ENCODE measurements around the gene UGGT1.
A peak's percentile ranks its signal among the peaks of the same experiment; 100 is the strongest.

UGGT1 gene

DNA sequence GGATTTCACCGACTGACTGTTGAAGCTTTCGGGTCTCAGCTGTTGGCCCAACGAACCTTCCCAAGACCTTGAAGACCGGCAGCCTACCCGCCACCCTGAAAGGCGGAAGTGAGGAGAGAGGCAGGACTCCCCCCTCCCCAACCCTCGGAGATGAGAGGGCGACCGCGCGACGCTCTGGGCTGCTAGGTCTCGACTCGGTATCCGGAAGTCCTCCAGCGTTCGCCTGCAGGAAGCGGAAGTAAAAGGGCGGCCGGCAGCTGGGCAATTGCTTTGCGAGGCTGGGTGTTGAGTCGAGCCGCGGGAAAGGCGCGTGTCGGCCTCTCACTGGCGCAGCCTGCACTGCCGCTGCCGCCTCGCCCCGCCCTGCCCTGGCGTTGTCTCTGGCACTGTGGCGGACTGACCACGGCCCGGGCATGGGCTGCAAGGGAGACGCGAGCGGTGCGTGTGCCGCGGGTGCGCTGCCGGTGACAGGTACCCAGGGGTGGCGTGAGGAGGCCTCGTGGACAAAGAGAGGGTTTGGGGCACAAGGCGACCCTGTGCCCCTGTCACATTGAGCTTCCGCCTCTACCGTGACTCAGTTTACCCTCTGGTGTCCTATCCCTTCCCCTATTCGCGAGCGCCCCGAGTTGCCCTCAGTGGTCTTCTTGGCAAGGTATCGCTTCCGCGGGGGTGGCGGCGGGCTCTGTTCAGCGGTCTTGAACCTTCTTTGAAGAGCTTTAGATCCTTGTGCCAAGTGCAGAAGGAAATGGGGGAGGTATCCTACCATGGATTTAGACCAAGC, at the start of gene UGGT1:
UGGT1 (plus strand) TSS at position 256 of the 781 bp plus-strand sequence; CDS start at position 414, 158 bp downstream.
- peak; percentile 94 to 98 for DNase-seq

GRCh38 chr2:128041561-128041960, 49.4 kb upstream of the UGGT1 start:
- DNase-seq, result no peak

DNA sequence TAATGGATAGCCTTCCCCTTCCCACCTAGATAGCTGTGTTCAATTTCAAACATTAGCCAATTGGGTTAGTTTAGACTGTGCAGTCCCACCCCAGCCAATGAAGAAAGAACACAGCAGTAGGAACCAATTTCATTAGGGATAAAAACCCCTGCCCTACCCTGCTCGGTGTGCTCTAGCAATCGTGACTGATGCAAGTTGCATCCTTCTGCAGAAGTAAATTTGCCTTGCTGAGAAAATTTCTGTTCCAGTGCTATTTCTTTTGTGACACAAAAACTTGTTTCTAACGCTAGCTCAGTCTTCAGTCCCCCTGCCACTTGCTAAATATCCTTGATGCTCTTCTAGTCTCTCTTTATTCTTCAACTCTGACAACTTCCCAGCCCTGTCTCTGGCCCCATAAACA, 48.0 kb upstream of the UGGT1 start:
- no peak for DNase-seq

- no peak for DNase-seq
Measured at GRCh38 chr2:128053331-128053730, 37.7 kb upstream of the UGGT1 start.

GRCh38 chr2:128054104-128054885, 36.7 kb upstream of the UGGT1 start:
- no peak for DNase-seq

DNA sequence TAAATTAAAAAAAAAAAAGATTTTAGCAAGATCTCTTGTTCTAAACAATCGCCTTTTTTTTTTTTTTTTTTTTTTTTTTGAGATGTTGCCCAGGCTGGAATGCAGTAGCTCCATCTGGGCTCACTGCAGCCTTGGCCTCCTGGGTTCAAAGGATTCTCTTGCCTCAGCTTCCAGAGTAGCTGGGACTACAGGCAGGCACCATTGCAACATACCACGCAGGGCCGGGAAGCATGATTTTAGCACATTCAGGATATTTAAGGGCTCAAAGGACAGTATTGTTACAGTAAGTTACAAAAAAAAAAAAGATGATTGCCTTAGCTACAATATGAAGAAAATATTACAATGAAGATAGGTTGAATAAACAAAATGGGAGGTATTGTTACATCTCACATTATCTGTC, 33.7 kb upstream of the UGGT1 start:
- no peak for DNase-seq

DNA sequence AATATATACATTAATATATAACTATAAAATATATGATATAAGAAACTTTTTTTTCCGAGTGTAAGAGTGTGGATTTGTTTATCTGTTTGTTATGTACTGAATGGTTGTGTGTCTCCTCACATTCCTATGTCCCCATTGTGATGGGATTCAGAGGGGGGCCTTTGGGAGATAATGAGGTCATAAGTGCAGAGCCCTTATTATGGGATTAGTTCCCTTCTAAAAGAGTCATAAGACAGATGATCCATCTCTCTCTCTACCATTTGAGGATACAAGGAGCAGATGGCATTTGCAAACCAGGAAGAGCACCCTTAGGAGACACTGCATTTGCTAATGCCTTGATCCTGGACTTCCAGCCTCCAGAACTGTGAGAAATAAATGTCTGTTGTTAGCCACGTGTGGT, 32.9 kb upstream of the UGGT1 start:
- DNase-seq, result no peak

DNA sequence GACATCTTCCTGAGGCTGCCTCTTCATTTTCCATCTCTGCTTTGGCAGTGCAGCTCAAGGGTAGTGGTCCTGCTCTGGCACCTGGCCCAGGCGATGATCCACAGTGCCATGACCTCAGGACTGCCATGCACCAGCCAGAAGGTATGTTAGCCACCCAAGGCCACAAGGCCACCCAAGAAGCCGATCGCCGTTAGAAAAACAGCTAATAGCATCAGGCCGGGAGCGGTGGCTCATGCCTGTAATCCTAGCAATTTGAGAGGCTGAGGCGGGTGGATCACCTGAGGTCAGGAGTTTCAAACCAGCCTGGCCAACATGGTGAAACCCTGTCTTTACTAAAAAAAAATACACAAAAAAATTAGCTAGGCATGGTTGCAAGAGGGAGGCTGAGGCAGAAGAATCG, 28.4 kb upstream of the UGGT1 start:
- DNase-seq, result no peak

DNA sequence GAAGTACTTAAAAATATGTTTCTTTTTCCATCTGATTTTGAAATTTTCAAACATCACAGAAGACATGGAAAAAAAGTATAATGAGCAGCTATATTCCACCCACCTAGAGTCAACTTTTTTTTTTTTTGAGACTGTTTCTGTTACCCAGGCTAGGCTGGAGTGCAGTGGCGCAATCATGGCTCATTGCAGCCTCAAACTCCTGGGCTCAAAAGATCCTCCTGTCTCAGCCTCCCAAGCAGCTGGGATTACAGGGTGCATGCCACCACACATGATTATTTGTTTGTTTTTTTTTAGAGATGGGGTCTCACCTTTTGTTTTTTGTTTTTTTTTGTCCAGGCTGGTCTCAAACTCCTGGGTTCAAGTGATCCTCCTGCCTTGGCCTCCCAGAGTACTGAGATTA, 26.6 kb upstream of the UGGT1 start:
- no peak for DNase-seq

DNA sequence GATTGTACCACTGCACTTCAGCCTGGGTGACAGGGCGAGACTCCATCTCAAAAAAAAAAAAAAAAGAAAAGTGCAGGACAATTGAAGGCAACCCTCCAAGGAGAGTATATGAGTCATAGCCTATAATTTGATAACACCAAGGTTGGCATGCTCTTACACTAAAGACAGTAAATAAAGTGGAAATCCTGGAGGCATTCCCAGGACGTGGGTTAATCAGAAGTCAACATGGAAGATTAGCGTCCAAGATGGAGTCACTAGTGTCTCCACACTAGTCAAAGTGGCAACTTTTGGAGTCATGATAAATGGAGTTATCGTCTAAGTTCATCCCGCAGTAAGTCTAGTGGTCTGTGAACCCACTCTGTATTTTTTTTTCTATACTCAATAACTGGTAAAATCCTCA, 21.2 kb upstream of the UGGT1 start:
- DNase-seq, result no peak

DNA sequence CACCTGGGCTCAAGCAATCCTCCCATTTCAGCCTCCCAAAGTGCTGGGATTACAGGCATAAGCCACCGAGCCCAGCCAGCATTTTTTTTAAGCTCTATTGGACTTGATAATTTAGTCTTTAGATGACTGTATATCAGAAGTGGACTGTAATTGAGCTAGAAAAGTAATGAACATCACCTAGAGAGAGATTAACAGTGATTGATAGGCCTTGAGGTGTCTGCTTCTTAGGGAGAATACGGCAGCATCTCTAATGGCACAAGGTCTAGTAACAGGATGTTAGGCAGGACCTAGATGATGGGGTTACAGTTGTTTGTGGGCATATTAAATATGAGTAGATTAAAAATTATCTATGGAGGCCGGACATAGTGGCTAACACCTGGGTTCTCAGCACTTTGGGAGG, 17.7 kb upstream of the UGGT1 start:
- DNase-seq, result no peak

- DNase-seq, result no peak
Measured at GRCh38 chr2:128076461-128077106, 14.4 kb upstream of the UGGT1 start.

DNA sequence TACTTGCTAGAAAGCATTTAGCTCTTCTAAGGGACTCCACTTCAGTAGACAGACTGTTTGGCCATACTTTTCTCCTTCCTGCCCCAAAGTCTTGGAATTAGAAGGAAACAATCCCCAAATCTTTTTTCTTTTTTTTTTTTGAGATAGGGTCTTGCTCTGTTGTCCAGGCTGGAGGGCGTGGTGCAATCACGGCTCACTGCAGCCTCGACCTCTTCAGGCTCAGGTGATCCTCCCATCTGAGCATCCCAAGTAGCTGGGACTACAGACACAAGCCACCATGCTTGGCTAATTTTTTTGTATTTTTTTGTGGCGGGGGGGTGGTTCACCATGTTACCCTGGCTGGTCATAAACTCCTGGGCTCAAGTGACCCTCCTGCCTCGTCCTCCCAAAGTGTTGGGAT, 6.2 kb upstream of the UGGT1 start:
- no peak for DNase-seq

GRCh38 chr2:128086244-128086643, 4.8 kb upstream of the UGGT1 start:
- no peak for DNase-seq

GRCh38 chr2:128090575-128090944, 440 bp upstream of the UGGT1 start:
- no peak for DNase-seq

DNA sequence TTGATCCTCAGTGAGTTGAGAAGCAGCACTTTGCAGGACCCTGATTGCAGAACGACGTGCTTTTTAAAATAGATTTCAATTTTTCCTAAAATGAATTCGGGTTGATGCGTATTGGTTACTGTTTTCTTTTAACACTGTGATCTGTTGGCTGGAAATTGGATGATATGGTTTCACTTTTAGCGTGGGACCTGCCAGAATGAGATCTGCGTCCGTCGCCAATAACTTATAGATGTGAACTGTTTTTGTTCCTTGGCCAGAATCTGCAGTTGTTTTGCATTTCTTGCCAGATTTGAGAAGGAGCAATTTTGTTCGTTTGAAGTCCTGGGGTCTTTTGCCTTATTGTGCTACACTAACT, 703 bp downstream of the UGGT1 start:
- peak in 1 of 2 experiments; percentile 5 for DNase-seq

DNA sequence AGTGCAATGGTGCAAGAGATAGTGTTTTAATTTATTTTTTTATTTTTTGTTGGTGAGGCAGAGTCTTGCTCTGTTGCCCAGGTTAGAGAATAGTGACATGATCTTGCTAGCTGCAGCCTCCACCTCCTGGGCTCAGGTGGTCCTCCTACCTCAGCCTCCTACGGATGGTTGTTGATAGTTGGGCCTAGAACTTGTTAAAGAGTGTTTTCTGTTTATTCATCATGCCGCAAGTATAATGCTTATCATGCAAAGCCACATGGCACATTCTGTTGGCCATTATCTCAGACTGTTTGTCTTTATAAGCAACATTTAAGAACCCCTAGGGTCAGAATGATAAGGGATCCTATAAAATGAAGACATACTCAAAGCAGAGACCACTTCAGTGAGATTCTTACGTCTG, 1.7 kb downstream of the UGGT1 start:
- no peak for DNase-seq

DNA sequence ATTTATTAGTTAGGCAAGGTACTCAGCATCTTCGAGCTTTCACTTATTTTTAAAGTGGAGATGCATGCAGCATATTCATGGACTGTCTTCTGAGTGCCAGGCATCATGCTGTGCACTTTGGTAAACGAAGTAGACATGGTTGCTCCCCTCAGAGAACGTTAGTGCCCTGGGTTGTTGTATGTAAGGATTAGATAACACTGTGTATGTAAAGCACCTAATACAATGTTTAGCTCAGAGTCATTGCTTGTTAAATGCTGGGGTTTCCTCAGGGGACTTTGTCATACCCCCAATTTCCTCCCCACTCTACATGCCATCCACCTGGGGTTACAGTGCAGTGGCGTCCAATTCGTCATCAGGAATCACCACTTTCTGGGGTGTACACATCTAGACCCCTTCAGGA, 2.8 kb downstream of the UGGT1 start:
- no peak for DNase-seq

GRCh38 chr2:128095201-128095600, 4.2 kb downstream of the UGGT1 start:
- no peak for DNase-seq

DNA sequence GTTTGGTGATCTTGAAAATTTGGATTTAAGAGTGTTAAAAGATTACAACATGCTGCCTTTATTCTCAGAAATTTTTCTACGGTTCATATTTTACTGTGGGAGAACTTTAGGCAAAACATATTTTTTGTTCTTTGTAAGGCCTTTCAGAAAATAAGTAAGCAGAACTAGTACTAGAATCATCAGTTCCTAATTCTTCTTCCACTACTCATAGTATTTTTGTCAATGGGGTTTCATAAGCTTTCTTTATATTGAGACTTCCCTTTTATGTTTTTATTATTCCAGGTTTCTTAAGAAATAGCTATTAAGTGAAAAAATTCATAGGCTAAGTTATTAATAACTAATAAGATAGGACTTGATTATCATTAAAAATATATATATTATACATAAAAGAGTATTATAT, 12.4 kb downstream of the UGGT1 start:
- no peak for DNase-seq

GRCh38 chr2:128105072-128105471, 14.1 kb downstream of the UGGT1 start:
- DNase-seq, result no peak

DNA sequence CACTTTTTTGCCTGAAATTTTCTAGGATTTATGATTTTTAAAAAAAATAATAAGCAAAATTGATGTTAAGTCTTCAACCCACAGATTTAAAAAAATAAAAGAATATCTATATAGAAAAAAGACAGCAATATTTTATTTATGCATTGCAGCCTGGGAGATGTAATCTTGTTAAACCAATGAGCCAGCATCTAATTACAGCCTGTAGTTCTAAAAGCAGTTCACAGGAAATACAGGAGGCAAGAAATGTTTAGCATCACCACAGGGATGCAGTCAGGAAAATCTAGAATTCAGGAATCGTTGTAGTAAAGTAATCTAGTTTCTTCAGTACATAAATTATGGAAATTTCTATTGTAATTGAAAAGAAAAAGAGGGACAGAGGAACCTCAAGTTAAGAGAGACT, 17.2 kb downstream of the UGGT1 start:
- no peak for DNase-seq

DNA sequence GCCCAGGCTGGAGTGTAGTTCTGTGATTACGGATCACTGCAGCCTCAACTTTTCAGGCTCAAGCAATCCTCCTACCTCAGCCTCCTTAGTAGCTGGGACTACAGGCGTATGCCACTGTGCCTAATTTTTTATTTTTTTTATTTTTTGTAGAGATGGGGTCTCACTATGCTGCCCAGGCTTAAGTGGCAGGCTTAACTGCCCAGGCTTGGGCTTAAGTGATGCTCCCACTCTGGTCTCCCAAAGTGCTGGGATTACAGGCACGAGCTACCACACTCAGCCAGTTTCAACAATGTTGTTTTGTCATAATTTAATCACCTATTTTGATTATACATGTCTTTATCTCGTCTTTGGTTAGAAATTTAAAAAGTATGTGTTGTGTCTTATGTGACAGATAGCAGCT, 18.2 kb downstream of the UGGT1 start:
- DNase-seq, result no peak
